GM12873 (cell line): ENCODE data around the gene BEND6.

Experiments used
- TF ChIP-seq, protein P1 (sequence below): IDR thresholded peaks from 2 replicates; pipeline ENCODE4 v1.5.1; 2012; ENCODE audit warnings: low read depth, mild to moderate bottlenecking, moderate library complexity, low read length, control low read depth; ENCODE audit not compliant: insufficient read depth; ENCODE audit errors: missing control alignments

Gene BEND6

DNA sequence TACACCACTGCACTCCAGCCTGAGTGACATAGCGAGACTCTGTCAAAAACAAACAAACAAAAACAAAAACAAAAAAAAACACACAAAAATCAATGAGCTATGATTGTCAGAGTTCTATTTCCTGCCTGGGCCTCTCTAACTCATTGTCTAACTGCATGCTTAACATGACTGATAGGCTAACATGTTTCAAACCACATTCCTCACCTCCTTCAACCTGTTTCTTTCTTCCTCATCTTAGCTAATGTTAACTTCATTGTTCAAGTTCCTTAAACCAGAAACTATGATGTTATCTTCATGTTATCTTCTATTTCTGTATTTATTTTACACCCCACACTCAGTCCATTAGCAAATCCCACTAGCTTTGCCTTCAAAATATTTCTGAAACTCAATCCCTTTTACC lies 41.5 kb downstream of the BEND6 start:
- TF ChIP-seq, protein P1, sequence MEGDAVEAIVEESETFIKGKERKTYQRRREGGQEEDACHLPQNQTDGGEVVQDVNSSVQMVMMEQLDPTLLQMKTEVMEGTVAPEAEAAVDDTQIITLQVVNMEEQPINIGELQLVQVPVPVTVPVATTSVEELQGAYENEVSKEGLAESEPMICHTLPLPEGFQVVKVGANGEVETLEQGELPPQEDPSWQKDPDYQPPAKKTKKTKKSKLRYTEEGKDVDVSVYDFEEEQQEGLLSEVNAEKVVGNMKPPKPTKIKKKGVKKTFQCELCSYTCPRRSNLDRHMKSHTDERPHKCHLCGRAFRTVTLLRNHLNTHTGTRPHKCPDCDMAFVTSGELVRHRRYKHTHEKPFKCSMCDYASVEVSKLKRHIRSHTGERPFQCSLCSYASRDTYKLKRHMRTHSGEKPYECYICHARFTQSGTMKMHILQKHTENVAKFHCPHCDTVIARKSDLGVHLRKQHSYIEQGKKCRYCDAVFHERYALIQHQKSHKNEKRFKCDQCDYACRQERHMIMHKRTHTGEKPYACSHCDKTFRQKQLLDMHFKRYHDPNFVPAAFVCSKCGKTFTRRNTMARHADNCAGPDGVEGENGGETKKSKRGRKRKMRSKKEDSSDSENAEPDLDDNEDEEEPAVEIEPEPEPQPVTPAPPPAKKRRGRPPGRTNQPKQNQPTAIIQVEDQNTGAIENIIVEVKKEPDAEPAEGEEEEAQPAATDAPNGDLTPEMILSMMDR, result no peak

DNA sequence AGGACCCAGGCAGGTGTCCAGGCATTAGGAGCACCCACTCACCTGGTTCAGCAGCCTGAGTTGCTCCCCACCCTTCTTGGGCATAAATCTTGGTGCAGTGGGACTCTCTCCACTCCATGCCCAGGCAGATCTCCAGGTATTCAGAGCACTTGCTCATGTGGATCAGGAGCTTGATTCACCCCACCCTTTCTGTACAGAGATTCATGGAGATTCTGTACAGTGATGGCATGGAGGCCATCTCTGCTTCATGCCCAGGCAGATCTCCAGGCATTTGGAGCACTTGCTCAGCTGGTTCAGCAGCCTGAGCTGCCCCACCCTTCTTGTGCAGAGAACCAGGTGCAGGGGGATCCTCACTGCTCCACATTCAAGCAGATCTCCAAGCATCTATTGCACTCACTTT lies 44.1 kb downstream of the BEND6 start:
- TF ChIP-seq, protein P1, result no peak

DNA sequence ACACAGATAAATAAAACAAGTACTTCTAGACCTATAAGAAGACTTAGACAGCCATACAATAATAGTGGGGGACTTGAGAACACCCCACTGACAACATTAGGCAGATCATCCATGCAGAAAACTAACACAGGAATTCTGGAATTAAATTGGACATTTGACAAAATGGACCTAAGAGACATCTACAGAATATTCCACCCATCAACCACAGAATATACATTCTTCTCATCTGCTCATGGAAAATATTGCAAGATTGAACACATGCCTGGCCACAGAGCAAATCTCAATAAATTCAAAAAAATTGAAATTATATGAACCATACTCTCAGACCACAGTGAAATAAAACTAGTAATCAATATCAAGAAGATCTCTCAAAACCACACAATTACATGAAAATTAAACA lies 47.3 kb downstream of the BEND6 start:
- TF ChIP-seq, protein P1, result no peak

DNA sequence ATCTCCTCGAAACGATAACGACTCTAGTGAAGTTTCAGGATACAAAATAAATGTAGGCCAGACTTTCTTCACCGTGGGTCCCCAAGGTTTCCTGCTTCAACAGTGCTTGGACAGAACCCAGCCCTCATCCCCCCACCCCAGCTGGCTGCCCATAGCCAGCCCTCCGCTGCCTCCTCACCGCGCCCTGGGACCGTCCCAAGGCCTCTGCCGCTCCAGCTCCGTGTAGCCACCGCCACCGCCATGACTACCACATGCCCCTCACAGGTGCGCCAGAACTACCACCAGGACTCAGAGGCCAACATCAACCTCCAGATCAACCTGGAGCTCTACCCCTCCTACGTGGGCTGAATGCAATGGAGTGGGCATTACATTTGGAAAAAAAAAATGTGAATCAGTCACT lies 49.4 kb downstream of the BEND6 start:
- TF ChIP-seq, protein P1, result no peak

DNA sequence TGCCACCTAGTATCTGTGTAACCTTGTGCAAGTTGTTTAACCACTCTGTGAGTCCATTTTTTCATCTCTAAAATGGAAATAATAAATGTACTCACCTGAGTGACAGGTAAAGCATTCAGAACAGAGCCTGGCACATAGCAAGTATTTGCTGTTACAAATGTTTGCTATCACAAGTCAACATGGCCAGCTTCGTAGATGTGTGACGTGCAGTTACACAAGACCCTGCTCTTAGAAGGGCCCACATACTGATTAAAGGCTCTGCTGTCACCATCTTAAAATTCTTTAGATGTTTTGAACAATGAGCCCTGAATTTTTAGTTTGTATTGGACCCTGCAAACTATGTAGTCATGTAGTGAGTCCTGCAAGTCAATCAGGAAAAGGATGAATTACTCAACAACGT lies 51.2 kb downstream of the BEND6 start:
- TF ChIP-seq, protein P1, result no peak

DNA sequence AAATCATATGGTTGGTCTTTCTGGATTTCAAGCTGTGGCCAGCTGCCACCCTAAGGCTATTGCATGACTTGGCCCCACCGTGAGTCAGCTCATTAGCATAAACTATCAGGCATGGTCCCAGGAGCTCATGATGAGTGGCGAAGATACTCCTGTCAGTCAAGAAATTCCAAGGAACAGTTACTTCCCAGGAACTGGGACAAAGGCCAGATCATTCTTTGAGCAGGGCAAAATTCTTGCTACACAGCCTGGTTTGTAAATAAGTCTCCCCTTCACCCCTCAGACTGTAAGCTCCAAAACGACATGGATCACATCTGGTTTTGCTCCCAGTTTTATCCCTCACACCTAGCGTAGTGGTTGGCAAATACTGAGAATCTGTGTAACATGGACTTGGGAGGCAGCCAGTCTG lies 58.6 kb downstream of the BEND6 start:
- TF ChIP-seq, protein P1, result no peak

DNA sequence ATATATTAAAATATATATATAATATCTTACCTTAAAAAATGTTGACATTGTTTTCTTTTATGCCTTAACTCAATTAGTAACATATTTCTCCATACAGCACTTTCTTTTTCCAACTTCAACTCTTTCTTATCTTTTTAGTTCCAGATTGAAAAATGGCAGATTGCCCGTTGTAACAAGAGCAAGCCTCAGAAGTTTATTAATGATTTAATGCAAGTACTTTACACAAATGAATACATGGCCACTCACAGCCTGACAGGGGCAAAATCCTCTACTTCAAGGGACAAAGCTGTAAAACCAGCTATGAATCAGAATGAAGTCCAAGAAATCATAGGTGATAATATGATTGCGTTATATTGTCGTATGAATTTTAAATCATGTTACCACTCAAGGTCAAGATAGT lies 62.2 kb downstream of the BEND6 start:
- TF ChIP-seq, protein P1, result no peak
